Gastroesophageal sphincter (tissue), 3 donors: Measurements from ENCODE around the gene JCHAIN.

ENCODE experiments used
- CTCF ChIP-seq, 4 experiments: fragments of 200-600 bp in 2 of 4; fragments of 450-650 bp in 2 of 4; sonication (generic) in 1 of 4; IDR thresholded peaks; one replicate each; pipeline ENCODE4 v1.5.1; 2017 to 2019; ENCODE audit warnings: antibody characterized with exemption in 4 of 4, mild to moderate bottlenecking in 2 of 4, moderate library complexity in 2 of 4
- POLR2A ChIP-seq, 2 donors: fragments of 450-650 bp; IDR thresholded peaks; one replicate each; pipeline ENCODE4 v1.6.1; 2017; ENCODE audit warnings: antibody characterized with exemption in 2 of 2, mild to moderate bottlenecking in 2 of 2, moderate library complexity in 1 of 2
- POLR2AphosphoS5 ChIP-seq: sonication (generic); formaldehyde crosslinking; IDR thresholded peaks from one replicate; pipeline ENCODE4 v1.6.1; 2017; ENCODE audit warnings: antibody characterized with exemption

GRCh38 chr4:70660106-70660505 lies 6.2 kb downstream of the JCHAIN start:
- TF ChIP-seq CTCF (IDR thresholded peaks at IDR 0.05) (no peak), POLR2AphosphoS5 (no peak), POLR2A (IDR thresholded peaks at IDR 0.05) (no peak)
